ENCODE results near the gene TAS1R1.
A peak's percentile ranks its signal among the peaks of the same experiment; 100 is the strongest.

The TAS1R1 gene

GRCh38 chr1:6554907-6555778, at the start of gene TAS1R1:
TSS of gene TAS1R1 (plus strand) at chr1:6555307. CDS start at chr1:6555374, 67 bp downstream.
- no peak for ATAC-seq
- Mint-ChIP-seq H3K36me3 (no peaks in the 10 kb centered on the region), H3K4me1 (peaks cover 22% of the 10 kb centered on the region), H3K9me3 (no peaks in the 10 kb centered on the region), H3K4me3 (peak within 1 kb of the TSS; percentile 84), H3K27me3 (no peaks in the 10 kb centered on the region), H3K27ac (peak within 1 kb of the TSS; percentile 89)

- Mint-ChIP-seq H3K9me3 (no peaks in the 10 kb centered on the region), H3K27ac (no peak overlapping the region), H3K36me3 (no peaks in the 10 kb centered on the region), H3K27me3 (peaks cover 75% of the 10 kb centered on the region), H3K4me1 (peaks cover 7% of the 10 kb centered on the region), H3K4me3 (no peak overlapping the region)
- no peak for ATAC-seq
Observed at GRCh38 chr1:6505367-6506209, 49.5 kb upstream of the TAS1R1 start.

- ATAC-seq, result no peak
- no peak overlapping the region for H3K27ac Mint-ChIP-seq
- H3K4me1 Mint-ChIP-seq, result peaks cover 7% of the 10 kb centered on the region
- H3K27me3 Mint-ChIP-seq, result peaks cover 66% of the 10 kb centered on the region
- no peaks in the 10 kb centered on the region for H3K9me3 Mint-ChIP-seq
- H3K4me3 Mint-ChIP-seq, result no peak overlapping the region
- no peaks in the 10 kb centered on the region for H3K36me3 Mint-ChIP-seq
Observed at GRCh38 chr1:6506210-6507036, 48.7 kb upstream of the TAS1R1 start.

GRCh38 chr1:6507037-6507428, 48.1 kb upstream of the TAS1R1 start:
- H3K4me3 Mint-ChIP-seq, result no peak overlapping the region
- no peaks in the 10 kb centered on the region for H3K36me3 Mint-ChIP-seq
- peaks cover 60% of the 10 kb centered on the region for H3K27me3 Mint-ChIP-seq
- no peak overlapping the region for H3K27ac Mint-ChIP-seq
- no peaks in the 10 kb centered on the region for H3K9me3 Mint-ChIP-seq
- peaks cover 7% of the 10 kb centered on the region for H3K4me1 Mint-ChIP-seq
- ATAC-seq, result no peak

GRCh38 chr1:6507461-6507911, 47.6 kb upstream of the TAS1R1 start:
- Mint-ChIP-seq H3K27me3 (peaks cover 56% of the 10 kb centered on the region), H3K9me3 (no peaks in the 10 kb centered on the region), H3K4me1 (peaks cover 7% of the 10 kb centered on the region), H3K36me3 (no peaks in the 10 kb centered on the region), H3K27ac (no peak overlapping the region), H3K4me3 (no peak overlapping the region)
- no peak for ATAC-seq

GRCh38 chr1:6508154-6508815, 46.8 kb upstream of the TAS1R1 start:
- H3K27me3 Mint-ChIP-seq, result peaks cover 52% of the 10 kb centered on the region
- no peak overlapping the region for H3K4me3 Mint-ChIP-seq
- peaks cover 7% of the 10 kb centered on the region for H3K4me1 Mint-ChIP-seq
- no peak for ATAC-seq
- no peaks in the 10 kb centered on the region for H3K9me3 Mint-ChIP-seq
- H3K27ac Mint-ChIP-seq, result no peak overlapping the region
- H3K36me3 Mint-ChIP-seq, result no peaks in the 10 kb centered on the region

- H3K27me3 Mint-ChIP-seq, result peaks cover 48% of the 10 kb centered on the region
- H3K4me3 Mint-ChIP-seq, result no peak overlapping the region
- ATAC-seq, result no peak
- H3K9me3 Mint-ChIP-seq, result no peaks in the 10 kb centered on the region
- H3K4me1 Mint-ChIP-seq, result peaks cover 7% of the 10 kb centered on the region
- H3K36me3 Mint-ChIP-seq, result no peaks in the 10 kb centered on the region
- no peak overlapping the region for H3K27ac Mint-ChIP-seq
Observed at GRCh38 chr1:6508816-6509189, 46.3 kb upstream of the TAS1R1 start.

- H3K4me3 Mint-ChIP-seq, result no peak overlapping the region
- H3K27ac Mint-ChIP-seq, result no peak overlapping the region
- H3K4me1 Mint-ChIP-seq, result peaks cover 7% of the 10 kb centered on the region
- H3K36me3 Mint-ChIP-seq, result no peaks in the 10 kb centered on the region
- H3K9me3 Mint-ChIP-seq, result no peaks in the 10 kb centered on the region
- no peak for ATAC-seq
- peaks cover 42% of the 10 kb centered on the region for H3K27me3 Mint-ChIP-seq
Observed at GRCh38 chr1:6509220-6509918, 45.7 kb upstream of the TAS1R1 start.

GRCh38 chr1:6509919-6510291, 45.2 kb upstream of the TAS1R1 start:
- H3K27ac Mint-ChIP-seq, result no peak overlapping the region
- peaks cover 37% of the 10 kb centered on the region for H3K27me3 Mint-ChIP-seq
- H3K9me3 Mint-ChIP-seq, result no peaks in the 10 kb centered on the region
- peaks cover 7% of the 10 kb centered on the region for H3K4me1 Mint-ChIP-seq
- H3K4me3 Mint-ChIP-seq, result no peak overlapping the region
- no peaks in the 10 kb centered on the region for H3K36me3 Mint-ChIP-seq
- no peak for ATAC-seq

- H3K27ac Mint-ChIP-seq, result no peak overlapping the region
- no peaks in the 10 kb centered on the region for H3K36me3 Mint-ChIP-seq
- H3K27me3 Mint-ChIP-seq, result peaks cover 31% of the 10 kb centered on the region
- no peak overlapping the region for H3K4me3 Mint-ChIP-seq
- ATAC-seq, result no peak
- no peaks in the 10 kb centered on the region for H3K9me3 Mint-ChIP-seq
- peaks cover 7% of the 10 kb centered on the region for H3K4me1 Mint-ChIP-seq
Observed at GRCh38 chr1:6510493-6510892, 44.6 kb upstream of the TAS1R1 start.

GRCh38 chr1:6511056-6511455, 44.1 kb upstream of the TAS1R1 start:
- H3K4me1 Mint-ChIP-seq, result peaks cover 7% of the 10 kb centered on the region
- no peaks in the 10 kb centered on the region for H3K36me3 Mint-ChIP-seq
- no peak overlapping the region for H3K4me3 Mint-ChIP-seq
- no peaks in the 10 kb centered on the region for H3K9me3 Mint-ChIP-seq
- H3K27ac Mint-ChIP-seq, result no peak overlapping the region
- no peak for ATAC-seq
- H3K27me3 Mint-ChIP-seq, result peaks cover 27% of the 10 kb centered on the region

- no peak for ATAC-seq
- peaks cover 22% of the 10 kb centered on the region for H3K27me3 Mint-ChIP-seq
- H3K36me3 Mint-ChIP-seq, result no peaks in the 10 kb centered on the region
- H3K9me3 Mint-ChIP-seq, result no peaks in the 10 kb centered on the region
- peaks cover 7% of the 10 kb centered on the region for H3K4me1 Mint-ChIP-seq
- H3K4me3 Mint-ChIP-seq, result no peak overlapping the region
- no peak overlapping the region for H3K27ac Mint-ChIP-seq
Observed at GRCh38 chr1:6511561-6512244, 43.4 kb upstream of the TAS1R1 start.

- no peak overlapping the region for H3K4me3 Mint-ChIP-seq
- no peak for ATAC-seq
- peaks cover 15% of the 10 kb centered on the region for H3K27me3 Mint-ChIP-seq
- H3K27ac Mint-ChIP-seq, result no peak overlapping the region
- peaks cover 7% of the 10 kb centered on the region for H3K4me1 Mint-ChIP-seq
- H3K36me3 Mint-ChIP-seq, result no peaks in the 10 kb centered on the region
- H3K9me3 Mint-ChIP-seq, result no peaks in the 10 kb centered on the region
Observed at GRCh38 chr1:6512245-6512907, 42.7 kb upstream of the TAS1R1 start.

All from stimulated activated memory B cell treated with anti-CD40 and anti-IgM and Interleukin-4, amounts not matched to agents 10 μg/mL and 1 μg/mL and 100 μg/mL, for 72 hours (primary cell).